NOMO-1 (cell line): ENCODE results near the gene CCDC134.

Experiments
- DNase-seq, 2 experiments: peaks; one replicate each; lab custom pipeline; 2025; ENCODE audit not compliant: unreplicated experiment in 2 of 2; lab: John Stamatoyannopoulos, UW

CCDC134 gene

DNA sequence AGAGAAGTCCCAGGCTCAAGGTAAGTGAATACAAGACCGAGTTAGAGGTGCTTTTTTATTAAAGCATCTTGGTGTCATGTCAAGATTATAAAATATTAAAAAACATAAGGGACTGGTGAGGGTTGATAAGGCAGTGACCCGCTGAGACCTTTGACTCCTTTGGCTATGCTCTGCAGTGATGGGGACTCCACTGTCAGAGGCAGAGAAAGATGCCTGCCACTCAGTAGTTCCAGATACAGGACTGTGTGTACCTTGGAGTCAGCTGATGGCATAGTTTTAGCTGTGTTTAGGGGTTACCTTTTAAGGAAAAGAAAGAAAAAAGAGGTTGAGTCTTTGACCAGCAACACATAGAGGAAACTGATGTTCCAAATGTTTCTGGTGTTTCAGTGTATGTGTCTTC lies 73.6 kb downstream of the CCDC134 start:
- no peak for DNase-seq

DNA sequence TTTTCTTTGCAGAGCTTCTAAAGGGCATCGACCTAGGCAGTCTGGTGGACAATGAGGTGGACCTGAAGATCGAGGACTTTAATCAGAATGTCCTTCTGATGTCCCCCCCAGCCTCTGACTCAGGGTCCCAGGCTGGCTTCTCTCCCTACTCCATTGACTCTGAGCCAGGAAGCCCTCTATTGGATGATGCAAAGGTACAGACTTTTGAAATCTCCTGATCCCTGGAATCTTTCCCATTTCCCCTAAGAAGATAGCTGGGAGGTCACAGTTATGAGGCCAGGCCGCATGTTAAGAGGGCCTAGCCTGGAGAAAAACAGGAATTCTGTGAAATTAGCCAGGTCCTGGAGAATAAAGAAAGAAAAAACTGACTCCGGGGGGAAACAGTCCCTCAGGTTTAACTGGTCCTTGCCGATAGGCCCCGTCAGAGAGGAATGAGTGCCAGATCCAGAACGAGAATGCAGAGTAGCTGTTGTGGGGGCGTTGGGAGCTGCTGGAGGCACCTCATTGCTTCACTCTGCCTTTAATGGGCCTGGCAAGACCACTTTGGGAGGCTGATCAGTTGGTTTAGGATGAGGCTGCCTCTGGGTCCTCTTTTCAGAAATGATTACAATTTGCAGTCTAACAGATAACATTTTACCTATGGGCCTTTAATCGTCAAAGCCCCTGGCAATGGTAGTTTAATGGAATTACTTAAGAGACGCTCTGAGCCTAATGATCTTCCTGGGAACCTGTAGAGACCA lies 75.2 kb downstream of the CCDC134 start:
- no peak for DNase-seq
